ENCODE data around the gene CACNA1I.

The CACNA1I gene

GRCh38 chr22:39571538-39571937, 985 bp downstream of the CACNA1I start:
- POLR2A ChIA-PET, result no interaction called here
- Histone ChIP-seq H3K27ac (ENCODE audit: extremely low read depth, low read depth, low read length) (no peak overlapping the region), H3K4me3 (ENCODE audit: low read depth, low read length) (no peak overlapping the region), H3K36me3 (ENCODE audit: control insufficient read depth in 2 of 2, insufficient read depth in 1 of 2, low read length in 2 of 2) (no peaks in the 10 kb centered on the region), H3K9me3 (ENCODE audit: control insufficient read depth, insufficient read depth, low read depth, low read length) (no peaks in the 10 kb centered on the region), H3K4me1 (ENCODE audit: control insufficient read depth, insufficient read depth, low read length) (no peaks in the 10 kb centered on the region)
- CTCF ChIA-PET, result interaction anchor here (0.5 to 0.7 kb wide), 2 partner anchors 22 to 35 kb away, joined by 3 to 4 read pairs; no protein-coding TSS in a partner anchor
- TF ChIP-seq OSR2 (tag by site-specific recombination; IDR thresholded peaks at IDR 0.05) (no peak), ZNF138 (tag by site-specific recombination; IDR thresholded peaks at IDR 0.05; ENCODE audit: borderline replicate concordance) (no peak), ZNF335 (tag by site-specific recombination; conservative IDR thresholded peaks at IDR 0.05) (no peak), ZNF433 (tag by site-specific recombination; IDR thresholded peaks at IDR 0.05; ENCODE audit: low read depth) (no peak), ZFP37 (tag by site-specific recombination; IDR thresholded peaks at IDR 0.05) (no peak), ZNF548 (tag by site-specific recombination; IDR thresholded peaks at IDR 0.05) (no peak), ZNF777 (tag by site-specific recombination; IDR thresholded peaks at IDR 0.05; ENCODE audit: borderline replicate concordance) (no peak), MYNN (tag by site-specific recombination; IDR thresholded peaks at IDR 0.05; ENCODE audit: borderline replicate concordance) (no peak), ZBTB44 (tag by site-specific recombination; IDR thresholded peaks at IDR 0.05) (no peak), ZBTB17 (tag by site-specific recombination; IDR thresholded peaks at IDR 0.05) (no peak), ZXDB (tag by site-specific recombination; IDR thresholded peaks at IDR 0.05) (no peak), KLF16 (tag by site-specific recombination; IDR thresholded peaks at IDR 0.05) (no peak), EGR2 (tag by site-specific recombination; IDR thresholded peaks at IDR 0.05; ENCODE audit: low read depth) (no peak), ZNF174 (tag by site-specific recombination; IDR thresholded peaks at IDR 0.05) (no peak), OVOL3 (tag by site-specific recombination; IDR thresholded peaks at IDR 0.05) (no peak), ZNF214 (tag by site-specific recombination; IDR thresholded peaks at IDR 0.05; ENCODE audit: borderline replicate concordance) (no peak), KLF9 (tag by site-specific recombination; IDR thresholded peaks at IDR 0.05; ENCODE audit: low read depth) (no peak), ZNF221 (tag by site-specific recombination; IDR thresholded peaks at IDR 0.05; ENCODE audit: borderline replicate concordance) (no peak), BCL11B (tag by site-specific recombination; IDR thresholded peaks at IDR 0.05; ENCODE audit: low read depth) (no peak)

GRCh38 chr22:39574779-39575551, 4.4 kb downstream of the CACNA1I start:
- CTCF ChIA-PET, result interaction anchor here (0.6 to 1.5 kb wide), 3 partner anchors 15 to 337 kb away, joined by 3 to 5 read pairs (median 3); no protein-coding TSS in a partner anchor
- TF ChIP-seq ZNF600 (tag by site-specific recombination; IDR thresholded peaks at IDR 0.05), result peak; percentile 72
- no peak for TF ChIP-seq ZNF354C (tag by site-specific recombination; IDR thresholded peaks at IDR 0.05; ENCODE audit: borderline replicate concordance, low read depth)
- no peak for TF ChIP-seq ZNF518A (tag by site-specific recombination; conservative IDR thresholded peaks at IDR 0.05; ENCODE audit: low read depth)
- no peak for TF ChIP-seq ZFP41 (tag by site-specific recombination; IDR thresholded peaks at IDR 0.05; ENCODE audit: borderline replicate concordance)
- TF ChIP-seq ZNF175 (tag by site-specific recombination; IDR thresholded peaks at IDR 0.05), result no peak
- no peak for TF ChIP-seq ZNF132 (tag by site-specific recombination; IDR thresholded peaks at IDR 0.05; ENCODE audit: borderline replicate concordance)
- TF ChIP-seq ZNF174 (tag by site-specific recombination; IDR thresholded peaks at IDR 0.05), result no peak
- no peak for TF ChIP-seq ZBTB11 (tag by site-specific recombination; conservative IDR thresholded peaks at IDR 0.05; ENCODE audit: low read depth)

More at GRCh38 chr22:39574779-39575551, 4.4 kb downstream of the CACNA1I start:
- no peaks in the 10 kb centered on the region for H3K9me3 ChIP-seq (ENCODE audit: control insufficient read depth, insufficient read depth, low read depth, low read length)
- H3K4me3 ChIP-seq (ENCODE audit: low read depth, low read length), result no peak overlapping the region
- no peaks in the 10 kb centered on the region for H3K36me3 ChIP-seq (ENCODE audit: control insufficient read depth in 2 of 2, insufficient read depth in 1 of 2, low read length in 2 of 2)
- H3K27ac ChIP-seq (ENCODE audit: extremely low read depth, low read depth, low read length), result no peak overlapping the region
- no peaks in the 10 kb centered on the region for H3K4me1 ChIP-seq (ENCODE audit: control insufficient read depth, insufficient read depth, low read length)
- POLR2A ChIA-PET, result no interaction called here

Data from HEK293 (cell line).